PC-9 (cell line): ENCODE data around the gene TMIGD1. TPM values are rescaled to one million over a fixed set of nuclear protein-coding genes. Genes with fewer than 3 reads are reported as not detected.
A peak's percentile ranks its signal among the peaks of the same experiment; 100 is the strongest.

ENCODE experiments used
- BruUV-seq: library from RNA; stranded (reverse); fragments of 400-500 nt; replicated peaks from 2 replicates; lab custom pipeline; 2021; lab: Mats Ljungman, UMichigan
- CTCF ChIA-PET: fragments of 300-600 bp; sonication (Branson Sonifier 250); formaldehyde crosslinking; loops from one replicate; lab custom pipeline; 2022; ENCODE audit warnings: antibody characterized with exemption; lab: Charles Lee
- POLR2A ChIA-PET: fragments of 300-600 bp; sonication (Branson Sonifier 250); formaldehyde crosslinking; loops from one replicate; lab custom pipeline; 2022; ENCODE audit warnings: antibody characterized with exemption; ENCODE audit not compliant: unreplicated experiment; lab: Charles Lee
- DNase-seq, 2 experiments: peaks; one replicate each; pipeline versions ENCODE4 v3.0.0 to v3.0.0-alpha.2; 2015 to 2022; ENCODE audit warnings: mixed read lengths in 1 of 2
- H2AFZ ChIP-seq: fragments of 200-600 bp; sonication (generic); 2 replicates; pipeline ENCODE4 v1.8.1; 2017; ENCODE audit warnings: antibody characterized with exemption
- H3F3A ChIP-seq: fragments of 200-600 bp; sonication (generic); 2 replicates; pipeline ENCODE4 v1.8.1; 2017; ENCODE audit warnings: antibody characterized with exemption, mild to moderate bottlenecking, low read depth; ENCODE audit not compliant: insufficient read depth
- H3K27ac ChIP-seq: fragments of 200-600 bp; sonication (generic); 2 replicates; pipeline ENCODE4 v1.6.1; 2016; ENCODE audit warnings: mixed run types
- H3K27me3 ChIP-seq: fragments of 200-600 bp; sonication (generic); 2 replicates; pipeline ENCODE4 v1.6.1; 2016; ENCODE audit warnings: low read depth, mixed run types; ENCODE audit not compliant: insufficient read depth
- H3K36me3 ChIP-seq: fragments of 200-600 bp; sonication (generic); 2 replicates; pipeline ENCODE4 v1.6.1; 2016; ENCODE audit warnings: low read depth, mixed run types
- H3K4me1 ChIP-seq: fragments of 200-600 bp; sonication (generic); replicated peaks from 2 replicates; pipeline ENCODE4 v1.6.1; 2016; ENCODE audit warnings: mixed run types; ENCODE audit not compliant: insufficient read depth
- H3K4me2 ChIP-seq: fragments of 200-600 bp; sonication (generic); 2 replicates; pipeline ENCODE4 v1.6.1; 2017; ENCODE audit warnings: mixed run types
- H3K4me3 ChIP-seq: fragments of 200-600 bp; sonication (generic); 2 replicates; pipeline ENCODE4 v1.6.1; 2016; ENCODE audit warnings: mixed run types
- H3K79me2 ChIP-seq: fragments of 200-600 bp; sonication (generic); 2 replicates; pipeline ENCODE4 v1.6.1; 2017; ENCODE audit warnings: low read depth, mixed run types
- H3K9me2 ChIP-seq: fragments of 200-600 bp; sonication (generic); 2 replicates; pipeline ENCODE4 v1.8.1; 2017; ENCODE audit warnings: mild to moderate bottlenecking; ENCODE audit not compliant: insufficient read depth
- H3K9me3 ChIP-seq: fragments of 200-600 bp; sonication (generic); 2 replicates; pipeline ENCODE4 v1.8.1; 2016; ENCODE audit warnings: low read depth; ENCODE audit not compliant: insufficient read depth
- H4K20me1 ChIP-seq: fragments of 200-600 bp; sonication (generic); 2 replicates; pipeline ENCODE4 v1.8.1; 2017; ENCODE audit not compliant: insufficient read depth
- EZH2 ChIP-seq: fragments of 200-600 bp; sonication (generic); IDR thresholded peaks from 2 replicates; pipeline ENCODE4 v1.8.0; 2017; ENCODE audit warnings: antibody characterized with exemption, low read depth
- intact Hi-C: fragments of 100-400 bp; cut with micrococcal nuclease; formaldehyde crosslinking; loops from one replicate; pipeline ENCODE4 v1.10.0; 2022; ENCODE audit not compliant: unreplicated experiment
- total RNA-seq: library from RNA; stranded (reverse); gene quantifications from 2 replicates; pipeline ENCODE4 v1.2.3, GENCODE V29; 2021
- TF ChIP-seq, protein P1 (sequence below): fragments of 200-600 bp; sonication (generic); conservative IDR thresholded peaks from 2 replicates; pipeline ENCODE4 v1.6.1; 2017; ENCODE audit warnings: mixed run types, antibody characterized with exemption, mild to moderate bottlenecking, moderate library complexity

The TMIGD1 gene
- total RNA-seq, 1 experiment from 2014 or later = not detected

- DNase-seq = no peak
- H3K27me3 ChIP-seq = no peaks in the 10 kb centered on the region
- no peak overlapping the region for H3K27ac ChIP-seq
- intact Hi-C loops = no loop called here
- H3K4me2 ChIP-seq = peak overlapping the region; percentile 97
- peaks cover 12% of the 10 kb centered on the region for H3K36me3 ChIP-seq
- peaks cover 56% of the 10 kb centered on the region for H3K79me2 ChIP-seq
- H3F3A ChIP-seq = peaks cover 24% of the 10 kb centered on the region
- H3K4me3 ChIP-seq = peak overlapping the region; percentile 84
- ChIA-PET POLR2A (interaction anchor here (0.6 kb wide), 1 partner anchor 14 kb away, joined by 14 read pairs; no protein-coding TSS in a partner anchor), CTCF (no interaction called here)
- TF ChIP-seq, protein P1, sequence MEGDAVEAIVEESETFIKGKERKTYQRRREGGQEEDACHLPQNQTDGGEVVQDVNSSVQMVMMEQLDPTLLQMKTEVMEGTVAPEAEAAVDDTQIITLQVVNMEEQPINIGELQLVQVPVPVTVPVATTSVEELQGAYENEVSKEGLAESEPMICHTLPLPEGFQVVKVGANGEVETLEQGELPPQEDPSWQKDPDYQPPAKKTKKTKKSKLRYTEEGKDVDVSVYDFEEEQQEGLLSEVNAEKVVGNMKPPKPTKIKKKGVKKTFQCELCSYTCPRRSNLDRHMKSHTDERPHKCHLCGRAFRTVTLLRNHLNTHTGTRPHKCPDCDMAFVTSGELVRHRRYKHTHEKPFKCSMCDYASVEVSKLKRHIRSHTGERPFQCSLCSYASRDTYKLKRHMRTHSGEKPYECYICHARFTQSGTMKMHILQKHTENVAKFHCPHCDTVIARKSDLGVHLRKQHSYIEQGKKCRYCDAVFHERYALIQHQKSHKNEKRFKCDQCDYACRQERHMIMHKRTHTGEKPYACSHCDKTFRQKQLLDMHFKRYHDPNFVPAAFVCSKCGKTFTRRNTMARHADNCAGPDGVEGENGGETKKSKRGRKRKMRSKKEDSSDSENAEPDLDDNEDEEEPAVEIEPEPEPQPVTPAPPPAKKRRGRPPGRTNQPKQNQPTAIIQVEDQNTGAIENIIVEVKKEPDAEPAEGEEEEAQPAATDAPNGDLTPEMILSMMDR = no peak
- no peak for TF ChIP-seq EZH2
- H3K9me2 ChIP-seq = no peaks in the 10 kb centered on the region
- H3K4me1 ChIP-seq = peaks cover 60% of the 10 kb centered on the region
- H3K9me3 ChIP-seq = no peaks in the 10 kb centered on the region
- no TSS peak for BruUV-seq
- H4K20me1 ChIP-seq = peaks cover 24% of the 10 kb centered on the region
- no peak overlapping the region for H2AFZ ChIP-seq
Measured at GRCh38 chr17:30380643-30381339, 46.9 kb upstream of the TMIGD1 start.

- H3K27ac ChIP-seq = no peak overlapping the region
- CTCF ChIA-PET = interaction anchor here (0.5 to 0.6 kb wide), 3 partner anchors 15 to 445 kb away, joined by 3 to 23 read pairs (median 3); partner anchors contain the start of gene CRLF3
- TF ChIP-seq, protein P1 = no peak
- peak overlapping the region; percentile 91; the same call in 1 of the 2 replicates for H2AFZ ChIP-seq
- peak overlapping the region; percentile 84 for H3K4me3 ChIP-seq
- peaks cover 24% of the 10 kb centered on the region for H4K20me1 ChIP-seq
- peak overlapping the region; percentile 97 for H3K4me2 ChIP-seq
- no peaks in the 10 kb centered on the region for H3K27me3 ChIP-seq
- intact Hi-C loops = loop anchor here (2.0 kb wide), 1 partner anchor 35 kb away; no protein-coding TSS in a partner anchor
- H3K4me1 ChIP-seq = peaks cover 69% of the 10 kb centered on the region
- no peak for DNase-seq
- H3K79me2 ChIP-seq = peaks cover 55% of the 10 kb centered on the region
- no peaks in the 10 kb centered on the region for H3K9me3 ChIP-seq
- no TSS peak for BruUV-seq
- POLR2A ChIA-PET = no interaction called here
- peaks cover 28% of the 10 kb centered on the region for H3F3A ChIP-seq
- H3K9me2 ChIP-seq = no peaks in the 10 kb centered on the region
- H3K36me3 ChIP-seq = peaks cover 6% of the 10 kb centered on the region
Measured at GRCh38 chr17:30379903-30380381, 46.1 kb upstream of the TMIGD1 start.

- no peak for DNase-seq
- ChIA-PET CTCF (interaction anchor here (0.6 kb wide), 2 partner anchors 15 to 16 kb away, joined by 3 to 23 read pairs; no protein-coding TSS in a partner anchor), POLR2A (interaction anchor here (0.6 kb wide), 1 partner anchor 98 kb away, joined by 5 read pairs; the partner anchor contains the start of gene GOSR1)
- peak overlapping the region; percentile 84 for H3K4me3 ChIP-seq
- H3K4me2 ChIP-seq = peak overlapping the region; percentile 97
- H3K4me1 ChIP-seq = peaks cover 73% of the 10 kb centered on the region
- peaks cover 50% of the 10 kb centered on the region for H3K79me2 ChIP-seq
- peaks cover 28% of the 10 kb centered on the region for H3F3A ChIP-seq
- TF ChIP-seq EZH2 = no peak
- TF ChIP-seq, protein P1 = no peak
- H3K36me3 ChIP-seq = peaks cover 6% of the 10 kb centered on the region
- no peak overlapping the region for H3K27ac ChIP-seq
- no peaks in the 10 kb centered on the region for H3K27me3 ChIP-seq
- H3K9me3 ChIP-seq = no peaks in the 10 kb centered on the region
- H3K9me2 ChIP-seq = no peaks in the 10 kb centered on the region
- intact Hi-C loops = loop anchor here (2.0 kb wide), 1 partner anchor 35 kb away; no protein-coding TSS in a partner anchor
- H4K20me1 ChIP-seq = peaks cover 24% of the 10 kb centered on the region
- no TSS peak for BruUV-seq
- H2AFZ ChIP-seq = peak overlapping the region; percentile 91
Measured at GRCh38 chr17:30379303-30379902, 45.5 kb upstream of the TMIGD1 start.
